HT1080 (cell line): ENCODE measurements around the gene CDK5RAP1. TPM values are rescaled to one million over a fixed set of nuclear protein-coding genes. Genes with fewer than 3 reads are reported as not detected.

ENCODE experiments used
- DNase-seq: peaks from one replicate; pipeline ENCODE4 v3.0.0-alpha.2; 2015; ENCODE audit warnings: low read depth
- total RNA-seq: library from RNA; depleted of rRNA; stranded (reverse); fragments of >200 nt; shearing (Covaris generic); gene quantifications from 2 replicates; pipeline ENCODE4 v1.2.3, GENCODE V29; 2014

The CDK5RAP1 gene
- total RNA-seq, 1 experiment from 2014 or later, result 42.7 TPM

- DNase-seq, result no peak
Observed at GRCh38 chr20:33388268-33388667, 13.1 kb downstream of the CDK5RAP1 start.

- DNase-seq, result peak; percentile 76
Observed at GRCh38 chr20:33387177-33387576, 14.1 kb downstream of the CDK5RAP1 start.

- DNase-seq, result no peak
Observed at GRCh38 chr20:33386673-33387072, 14.6 kb downstream of the CDK5RAP1 start.

GRCh38 chr20:33377366-33377765 is 24.0 kb downstream of the CDK5RAP1 start:
- DNase-seq, result no peak

- peak; percentile 57 for DNase-seq
Observed at GRCh38 chr20:33373735-33374605, 27.3 kb downstream of the CDK5RAP1 start.

GRCh38 chr20:33372993-33373441 is 28.3 kb downstream of the CDK5RAP1 start:
- no peak for DNase-seq

GRCh38 chr20:33370291-33370690 is 31.0 kb downstream of the CDK5RAP1 start:
- peak; percentile 75 for DNase-seq

GRCh38 chr20:33362898-33363297 is 38.4 kb downstream of the CDK5RAP1 start:
- no peak for DNase-seq

- no peak for DNase-seq
Observed at GRCh38 chr20:33359399-33360261, 41.7 kb downstream of the CDK5RAP1 start.

GRCh38 chr20:33353013-33353402 is 48.3 kb downstream of the CDK5RAP1 start:
- DNase-seq, result no peak

GRCh38 chr20:33352258-33353012 is 48.9 kb downstream of the CDK5RAP1 start:
- no peak for DNase-seq

- no peak for DNase-seq
Observed at GRCh38 chr20:33351696-33352095, 49.6 kb downstream of the CDK5RAP1 start.

GRCh38 chr20:33349493-33349892 is 51.8 kb downstream of the CDK5RAP1 start:
- DNase-seq, result no peak

GRCh38 chr20:33348136-33348937 is 53.0 kb downstream of the CDK5RAP1 start:
- no peak for DNase-seq

GRCh38 chr20:33345342-33345741 is 56.0 kb downstream of the CDK5RAP1 start:
- no peak for DNase-seq

- DNase-seq, result no peak
Observed at GRCh38 chr20:33343521-33343920, 57.8 kb downstream of the CDK5RAP1 start.

- no peak for DNase-seq
Observed at GRCh38 chr20:33339515-33340058, 61.7 kb downstream of the CDK5RAP1 start.

GRCh38 chr20:33338467-33339258 is 62.7 kb downstream of the CDK5RAP1 start:
- no peak for DNase-seq

GRCh38 chr20:33337531-33338165 is 63.7 kb downstream of the CDK5RAP1 start:
- DNase-seq, result no peak
